ENCODE results near the gene GLS2.
"Not testable (repeated sequence)": the region's sequence is repeated elsewhere in the genome, so short reads cannot be mapped to it uniquely, and the experiment has no call there.

- TF ChIP-seq BCL11B (tag by site-specific recombination; IDR thresholded peaks at IDR 0.05; ENCODE audit: low read depth); CTCF (tag by site-specific recombination; IDR thresholded peaks at IDR 0.05); ZSCAN23 (tag by site-specific recombination; IDR thresholded peaks at IDR 0.05); REST (tag by site-specific recombination; IDR thresholded peaks at IDR 0.05); MEIS1 (CRISPR knock-in tag; IDR thresholded peaks at IDR 0.05; ENCODE audit: borderline replicate concordance); AEBP2 (tag by site-specific recombination; IDR thresholded peaks at IDR 0.05; ENCODE audit: borderline replicate concordance); TCF7L2 (IDR thresholded peaks at IDR 0.05; ENCODE audit: borderline replicate concordance, low read depth, low read length); YY2 (tag by site-specific recombination; IDR thresholded peaks at IDR 0.05); KLF17 (tag by site-specific recombination; IDR thresholded peaks at IDR 0.05); ZNF121 (tag by site-specific recombination; IDR thresholded peaks at IDR 0.05); ZNF10 (tag by site-specific recombination; IDR thresholded peaks at IDR 0.05); GLI2 (tag by site-specific recombination; IDR thresholded peaks at IDR 0.05; ENCODE audit: borderline replicate concordance, low read depth): not testable (repeated sequence)
These were observed 44.8 kb downstream of the GLS2 start for GRCh38 chr12:56443208-56443607.
